ENCODE measurements around the gene IWS1.
"Not testable (repeated sequence)": the region's sequence is repeated elsewhere in the genome, so short reads cannot be mapped to it uniquely, and the experiment has no call there.

Gene IWS1

GRCh38 chr2:127527001-127527804, 914 bp upstream of the IWS1 start:
- no peak for DNase-seq

- DNase-seq = peak; percentile 22
These were observed 578 bp downstream of the IWS1 start for GRCh38 chr2:127525691-127526131.

DNA sequence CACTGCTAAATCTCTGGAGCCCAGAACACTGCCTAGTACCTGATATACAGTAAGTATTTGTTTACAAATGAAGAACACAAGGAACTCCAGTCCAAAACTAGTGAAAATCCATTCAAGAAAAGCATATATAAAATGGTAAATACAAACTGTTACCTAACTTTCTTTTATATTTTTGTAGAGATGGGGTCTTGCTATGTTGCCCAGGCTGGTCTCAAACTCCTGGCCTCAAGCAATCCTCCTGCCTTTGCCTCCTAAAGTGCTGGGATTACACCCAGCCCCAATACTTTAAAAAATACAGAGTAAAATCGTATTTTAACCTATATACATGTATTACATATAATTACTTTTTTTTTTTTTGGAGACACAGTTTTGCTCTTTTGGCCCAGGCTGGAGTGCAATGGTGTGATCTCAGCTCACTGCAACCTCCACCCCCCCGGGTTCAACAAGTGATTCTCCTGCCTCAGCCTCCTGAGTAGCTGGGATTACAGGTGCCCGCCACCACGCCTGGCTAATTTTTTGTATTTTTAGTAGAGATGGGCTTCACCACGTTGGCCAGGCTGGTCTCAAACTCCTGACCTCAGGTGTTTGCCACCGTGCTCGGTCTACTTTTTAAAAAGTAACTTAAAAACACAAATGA, 2.0 kb downstream of the IWS1 start:
- not testable (repeated sequence) for DNase-seq

DNA sequence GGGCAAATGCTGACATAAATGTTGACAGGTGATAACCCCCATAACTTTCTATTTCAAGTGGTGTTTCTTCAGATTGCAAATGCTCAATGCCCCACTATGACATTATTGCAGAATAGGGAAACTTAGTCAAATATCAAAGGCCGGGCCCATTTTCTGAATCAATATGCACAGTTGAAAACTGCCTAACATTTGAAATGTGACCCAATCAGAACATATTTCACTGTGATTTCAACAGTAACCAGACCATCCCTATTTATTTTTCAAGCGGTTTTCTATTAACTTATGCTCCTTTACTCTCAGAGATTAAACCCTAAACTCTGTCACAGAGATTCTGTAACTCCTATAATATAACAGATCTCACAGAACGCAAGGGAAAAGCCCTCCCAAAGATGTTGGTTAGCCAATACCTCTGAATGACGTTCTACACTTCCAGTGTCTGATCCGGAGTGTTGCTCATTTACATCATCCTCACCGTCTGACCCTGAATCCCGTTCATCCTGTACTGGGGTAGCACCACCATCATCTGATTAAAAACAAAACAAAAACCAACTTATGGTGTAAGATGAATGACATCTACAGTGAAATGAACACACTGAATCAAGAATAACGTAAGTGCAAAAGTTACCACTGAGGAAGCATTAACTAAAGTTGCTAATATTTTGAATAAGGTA, 2.9 kb downstream of the IWS1 start:
- DNase-seq = no peak

GRCh38 chr2:127520424-127520823, 5.9 kb downstream of the IWS1 start:
- DNase-seq = no peak

GRCh38 chr2:127517465-127517864, 8.8 kb downstream of the IWS1 start:
- no peak for DNase-seq

- DNase-seq = no peak
These were observed 10.1 kb downstream of the IWS1 start for GRCh38 chr2:127516041-127516762.

DNA sequence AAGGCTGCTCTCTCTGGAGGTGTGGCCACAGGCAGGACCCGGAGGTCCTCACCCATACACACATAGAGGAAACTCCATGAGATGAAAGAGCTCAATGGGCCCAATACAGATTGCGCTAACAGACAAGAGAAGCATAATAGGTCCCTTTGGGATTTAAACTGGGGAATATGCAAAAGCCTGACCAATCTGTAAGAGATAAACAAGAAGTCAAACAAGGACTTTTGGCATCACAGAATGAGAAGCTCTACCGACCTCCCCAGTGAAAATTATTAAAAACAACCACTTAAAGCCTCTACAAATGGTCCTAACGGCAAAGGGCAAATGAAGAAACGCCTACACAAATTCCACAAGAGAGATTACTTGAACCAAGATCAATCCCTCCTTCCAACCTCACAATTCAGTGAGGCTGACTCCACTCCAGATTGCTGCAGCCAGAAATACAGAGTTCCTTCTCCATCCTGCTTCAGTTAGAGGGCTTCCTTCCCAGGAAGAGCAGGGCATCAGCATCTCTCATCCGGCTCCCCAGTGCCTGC, 10.8 kb downstream of the IWS1 start:
- DNase-seq = no peak

GRCh38 chr2:127514485-127514884, 11.8 kb downstream of the IWS1 start:
- DNase-seq = no peak

GRCh38 chr2:127514076-127514475, 12.2 kb downstream of the IWS1 start:
- no peak for DNase-seq

GRCh38 chr2:127512362-127512761, 13.9 kb downstream of the IWS1 start:
- DNase-seq = no peak

- no peak for DNase-seq
These were observed 14.4 kb downstream of the IWS1 start for GRCh38 chr2:127511917-127512316.

GRCh38 chr2:127511090-127511695, 15.1 kb downstream of the IWS1 start:
- no peak for DNase-seq

GRCh38 chr2:127510073-127510472, 16.2 kb downstream of the IWS1 start:
- DNase-seq = no peak

- no peak for DNase-seq
These were observed 17.7 kb downstream of the IWS1 start for GRCh38 chr2:127508631-127509034.

DNA sequence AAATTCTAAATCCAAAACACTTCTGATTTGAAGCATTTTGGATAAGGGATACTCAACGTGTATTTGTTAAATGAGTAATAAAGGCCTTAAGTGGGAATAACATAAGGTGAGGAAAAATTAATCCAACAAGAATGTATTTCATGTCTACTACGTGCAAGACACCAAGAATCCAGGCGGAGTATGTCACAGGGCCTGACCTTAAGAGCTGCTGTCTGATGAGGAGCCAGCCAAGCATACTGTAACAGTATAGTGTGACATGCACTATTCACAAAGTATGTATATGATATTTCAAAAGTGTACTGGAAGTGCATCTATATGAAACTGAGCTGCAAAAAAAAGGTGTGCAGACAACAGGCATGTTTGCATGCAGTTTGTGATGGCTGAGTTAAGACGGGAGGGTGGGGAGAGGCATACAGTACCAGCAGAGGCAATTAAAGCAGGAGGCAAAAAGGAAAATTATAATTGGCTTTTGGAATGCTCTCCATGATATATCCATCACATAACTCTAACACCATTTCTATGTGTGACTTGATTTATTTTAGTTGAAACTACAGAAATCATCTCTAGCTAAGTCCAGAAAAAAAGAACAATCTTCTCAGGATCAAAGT, 18.2 kb downstream of the IWS1 start:
- no peak for DNase-seq

DNA sequence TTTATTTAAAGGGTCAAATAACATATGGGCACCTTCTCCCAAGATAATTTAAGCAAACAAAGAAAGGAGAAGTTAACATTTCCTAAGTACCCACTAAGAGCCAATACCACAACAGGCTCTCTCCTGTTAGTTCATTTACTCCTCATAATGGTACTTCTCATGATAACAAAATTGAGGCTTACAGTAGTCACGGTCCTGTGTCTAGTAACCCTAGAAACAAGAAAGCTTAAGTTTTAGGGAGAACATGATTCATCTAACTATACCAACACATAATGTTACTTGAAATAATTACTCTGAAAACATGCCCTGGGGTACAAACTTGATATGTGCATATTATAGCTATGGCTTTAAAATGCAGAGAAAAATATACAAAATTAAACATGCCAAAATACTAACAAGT, 19.8 kb downstream of the IWS1 start:
- no peak for DNase-seq

DNA sequence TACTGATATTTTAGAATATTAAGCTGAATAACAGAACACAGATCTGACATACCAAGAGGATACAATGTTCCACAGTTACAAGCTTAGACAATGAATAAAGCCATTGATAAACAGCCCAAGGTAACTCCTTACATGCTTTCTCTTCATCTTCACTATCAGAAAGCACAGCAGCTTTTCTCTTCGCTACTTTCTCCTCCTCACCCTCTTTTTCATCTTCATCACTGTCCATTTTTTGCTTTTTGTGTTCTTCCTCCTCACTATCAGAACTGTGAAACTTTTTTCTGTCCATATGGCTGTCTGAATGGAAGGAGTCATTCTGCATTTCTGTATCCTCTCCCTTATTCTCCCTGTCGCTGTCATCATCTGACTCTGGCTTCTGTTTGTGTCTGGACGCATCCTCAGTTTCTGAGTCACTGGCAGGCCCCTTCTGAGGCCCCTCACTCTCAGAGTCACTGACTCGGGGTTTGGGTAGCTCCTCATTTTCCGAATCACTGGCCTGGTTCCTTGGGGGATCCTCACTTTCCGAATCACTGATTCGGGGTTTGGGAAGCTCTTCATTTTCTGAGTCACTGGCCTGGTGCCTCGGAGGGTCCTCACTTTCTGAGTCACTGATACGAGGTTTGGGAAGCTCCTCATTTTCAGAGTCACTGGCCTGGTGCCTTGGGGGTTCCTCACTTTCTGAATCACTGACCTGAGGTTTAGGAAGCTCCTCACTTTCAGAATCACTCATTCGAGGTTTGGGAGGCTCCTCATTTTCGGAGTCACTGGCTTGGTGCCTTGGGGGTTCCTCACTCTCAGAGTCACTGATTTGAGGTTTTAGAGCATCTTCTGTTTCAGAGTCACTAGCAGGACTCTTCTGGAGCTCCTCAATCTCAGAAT, 21.5 kb downstream of the IWS1 start:
- no peak for DNase-seq

DNA sequence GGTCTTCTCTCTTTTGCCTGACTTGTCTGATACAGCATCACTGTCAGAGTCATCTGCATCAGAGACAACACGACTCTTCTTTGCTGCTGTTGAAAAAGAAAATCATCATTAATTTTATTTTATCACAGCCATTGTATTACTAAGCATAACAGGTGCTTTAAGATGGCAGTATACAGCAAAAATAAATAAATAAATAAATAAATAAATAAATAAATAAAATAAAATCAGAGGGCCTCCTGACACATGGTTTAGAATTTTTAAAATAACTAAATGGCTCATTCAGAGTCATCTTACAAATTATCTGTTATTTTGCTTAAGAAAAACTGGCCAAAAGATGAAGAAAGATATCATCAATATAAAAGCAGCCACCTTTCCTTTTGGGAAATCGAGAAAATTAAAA, 22.8 kb downstream of the IWS1 start:
- DNase-seq = no peak

DNA sequence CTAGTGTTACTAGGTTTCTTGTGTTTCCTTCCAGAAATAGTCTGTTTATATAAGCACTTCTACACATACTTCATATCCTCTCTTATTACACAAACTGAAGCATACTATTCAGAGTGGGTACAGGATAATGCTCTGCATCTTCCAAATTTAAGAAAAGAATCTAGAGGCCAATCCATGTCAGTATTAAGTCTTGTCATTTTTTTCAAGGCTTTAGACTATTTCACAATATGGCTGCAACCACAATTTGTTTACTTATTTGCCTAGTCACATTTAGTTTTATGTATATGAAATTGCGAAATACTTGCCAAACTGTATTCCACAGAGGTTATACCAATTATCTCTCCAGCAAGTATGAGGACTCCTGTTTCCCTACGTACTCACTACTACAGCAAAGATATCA, 27.9 kb downstream of the IWS1 start:
- no peak for DNase-seq

DNA sequence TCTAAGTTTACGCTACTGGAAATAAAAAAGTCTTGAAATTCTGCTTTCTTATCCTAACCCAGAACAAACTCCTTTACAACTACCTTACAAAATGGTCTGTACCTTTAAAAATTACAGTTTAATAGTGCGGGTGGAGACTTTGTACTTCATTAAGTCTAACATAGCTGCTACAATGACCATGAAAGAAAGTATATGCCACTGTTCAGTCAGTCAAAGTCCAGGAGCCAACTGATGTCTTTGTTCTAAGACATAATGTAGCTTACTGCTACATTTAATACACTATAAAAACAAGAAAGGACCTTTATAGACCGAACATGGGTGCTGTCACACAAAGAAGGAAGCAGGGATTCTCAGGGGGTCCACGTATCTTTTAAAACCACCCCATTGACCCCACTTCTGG, 36.0 kb downstream of the IWS1 start:
- no peak for DNase-seq
